CD4-positive, CD25-positive, alpha-beta regulatory T cell (primary cell): ENCODE results near the gene PCK1. TPM values are rescaled to one million over a fixed set of nuclear protein-coding genes. Genes with fewer than 3 reads are reported as not detected.

Source experiments
- ATAC-seq, 2 donors: fragments of 150-1000 bp; cut with Tn5 transposase; one replicate each; pipeline ENCODE4 v1.10.0; 2021; ENCODE audit warnings: low read depth in 2 of 2, moderate number of reproducible peaks in 2 of 2, moderate library complexity in 1 of 2
- DNase-seq, 3 donors: peaks; one replicate each; pipeline versions ENCODE4 v3.0.0 to v3.0.0-alpha.2; 2012 to 2022; ENCODE audit warnings: mixed read lengths in 1 of 3
- H3K27ac ChIP-seq: one replicate; pipeline ENCODE4 v1.7.0; 2013; ENCODE audit warnings: mild to moderate bottlenecking, low read length; ENCODE audit not compliant: insufficient read depth, poor library complexity, severe bottlenecking
- H3K27me3 ChIP-seq: one replicate; pipeline ENCODE4 v1.7.0; 2013; ENCODE audit warnings: low read length; ENCODE audit not compliant: control insufficient read depth, insufficient read depth
- H3K36me3 ChIP-seq: one replicate; pipeline ENCODE4 v1.7.0; 2013; ENCODE audit warnings: mild to moderate bottlenecking, low read length, moderate library complexity; ENCODE audit not compliant: control insufficient read depth, insufficient read depth
- H3K4me1 ChIP-seq: 2 replicates; pipeline ENCODE4 v1.7.0; 2013; ENCODE audit warnings: mild to moderate bottlenecking, low read length; ENCODE audit not compliant: insufficient read depth, control insufficient read depth, poor library complexity, severe bottlenecking
- H3K4me3 ChIP-seq: one replicate; pipeline ENCODE4 v1.7.0; 2013; ENCODE audit warnings: low read depth, mild to moderate bottlenecking, low read length, moderate library complexity
- H3K9me3 ChIP-seq, 2 experiments: 1 replicate in 1 of 2; 2 replicates in 1 of 2; pipeline ENCODE4 v1.7.0; 2013; ENCODE audit warnings: low read length in 2 of 2, mild to moderate bottlenecking in 1 of 2, moderate library complexity in 1 of 2; ENCODE audit not compliant: control insufficient read depth in 2 of 2
- H3K27ac Mint-ChIP-seq, 3 donors: one replicate each; pipeline ENCODE4 v1.8.0; 2020 to 2022; ENCODE audit warnings: mild to moderate bottlenecking in 3 of 3, mixed read lengths in 3 of 3, moderate library complexity in 2 of 3
- H3K27me3 Mint-ChIP-seq: one replicate; pipeline ENCODE4 v1.8.0; 2022; ENCODE audit warnings: mild to moderate bottlenecking, mixed read lengths
- H3K36me3 Mint-ChIP-seq: one replicate; pipeline ENCODE4 v1.8.0; 2020; ENCODE audit warnings: mixed read lengths
- H3K4me1 Mint-ChIP-seq, 4 donors: one replicate each; pipeline ENCODE4 v1.8.0; 2020 to 2022; ENCODE audit warnings: mixed read lengths in 4 of 4, mild to moderate bottlenecking in 1 of 4
- H3K4me3 Mint-ChIP-seq, 4 donors: one replicate each; pipeline ENCODE4 v1.8.0; 2020 to 2022; ENCODE audit warnings: mild to moderate bottlenecking in 4 of 4, mixed read lengths in 4 of 4, moderate library complexity in 3 of 4
- H3K9me3 Mint-ChIP-seq, 7 donors: one replicate each; pipeline ENCODE4 v1.8.0; 2020 to 2022; ENCODE audit warnings: mixed read lengths in 7 of 7, mild to moderate bottlenecking in 3 of 7, moderate library complexity in 2 of 7
- polyA plus RNA-seq, 4 donors: library from polyadenylated mRNA; unstranded; fragments of 300-500 nt; fragmentation: Illumina TruSeq; gene quantifications; one replicate each; pipeline ENCODE4 v1.2.3, GENCODE V29; 2021
- total RNA-seq: library from RNA; stranded (reverse); gene quantifications from one replicate; pipeline ENCODE4 v1.2.3, GENCODE V29; 2022

PCK1 gene
- total and polyA plus RNA-seq, 5 donors from 2014 or later: not detected

DNA sequence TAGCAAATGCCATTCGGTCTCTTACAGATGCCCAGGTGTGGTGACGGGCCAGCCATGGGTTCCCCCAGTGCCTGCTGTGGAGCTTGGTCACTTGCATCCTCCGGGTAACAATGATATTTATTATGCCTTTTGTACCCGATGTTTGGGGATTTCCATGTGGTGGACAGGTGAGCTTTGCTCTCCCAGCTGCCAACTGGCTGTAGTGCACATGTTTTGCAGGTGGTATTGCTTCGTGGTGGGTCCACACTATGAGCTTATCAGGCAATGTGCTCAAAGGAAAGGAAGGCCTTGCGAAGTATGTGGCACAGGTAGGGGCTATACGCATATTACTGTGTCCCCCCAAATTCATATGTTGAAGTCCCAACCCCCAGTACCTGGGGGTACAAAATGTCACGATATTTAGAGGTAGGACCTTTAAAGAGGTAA is 31.7 kb upstream of the PCK1 start:
- H3K36me3 Mint-ChIP-seq: no peaks in the 10 kb centered on the region
- DNase-seq (no peak), ATAC-seq (no peak)
- H3K36me3 ChIP-seq: no peaks in the 10 kb centered on the region
- H3K9me3 Mint-ChIP-seq: peaks cover 0 to 2% (median 0%) of the 10 kb centered on the region in 7 donors
- H3K27ac Mint-ChIP-seq: no peak overlapping the region
- no peaks in the 10 kb centered on the region for H3K4me1 Mint-ChIP-seq
- no peaks in the 10 kb centered on the region for H3K9me3 ChIP-seq
- H3K4me1 ChIP-seq: no peaks in the 10 kb centered on the region
- H3K4me3 Mint-ChIP-seq: no peak overlapping the region
- H3K27me3 Mint-ChIP-seq: peaks cover 6% of the 10 kb centered on the region
- no peak overlapping the region for H3K27ac ChIP-seq
- H3K4me3 ChIP-seq: no peak overlapping the region
- H3K27me3 ChIP-seq: peaks cover 3% of the 10 kb centered on the region

DNA sequence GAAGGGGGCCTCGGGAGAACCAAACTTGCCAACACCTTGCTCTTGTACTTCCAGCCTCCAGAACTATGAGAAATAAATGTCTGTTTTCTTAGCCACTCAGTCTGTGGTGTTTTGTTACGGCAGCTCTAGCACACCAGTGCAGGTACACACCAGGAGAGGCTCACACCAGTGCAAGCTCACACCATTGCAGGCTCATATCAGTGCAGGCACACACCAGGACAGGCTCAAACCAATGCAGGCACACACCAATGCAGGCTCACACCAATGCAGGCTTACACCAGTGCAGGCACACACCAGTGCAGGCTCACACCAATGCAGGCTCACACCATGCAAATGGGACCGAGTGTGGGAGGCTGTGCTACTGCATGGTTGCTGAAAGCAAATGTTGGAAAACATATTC is 31.1 kb upstream of the PCK1 start:
- Histone ChIP-seq H3K27ac (no peak overlapping the region), H3K27me3 (peaks cover 3% of the 10 kb centered on the region), H3K9me3 (no peaks in the 10 kb centered on the region), H3K36me3 (no peaks in the 10 kb centered on the region), H3K4me3 (no peak overlapping the region), H3K4me1 (no peaks in the 10 kb centered on the region)
- Mint-ChIP-seq H3K4me3 (no peak overlapping the region), H3K9me3 (peaks cover 0 to 2% (median 0%) of the 10 kb centered on the region in 7 donors), H3K4me1 (no peaks in the 10 kb centered on the region), H3K27me3 (peaks cover 7% of the 10 kb centered on the region), H3K36me3 (no peaks in the 10 kb centered on the region), H3K27ac (no peak overlapping the region)
- no peak for ATAC-seq
- no peak for DNase-seq

DNA sequence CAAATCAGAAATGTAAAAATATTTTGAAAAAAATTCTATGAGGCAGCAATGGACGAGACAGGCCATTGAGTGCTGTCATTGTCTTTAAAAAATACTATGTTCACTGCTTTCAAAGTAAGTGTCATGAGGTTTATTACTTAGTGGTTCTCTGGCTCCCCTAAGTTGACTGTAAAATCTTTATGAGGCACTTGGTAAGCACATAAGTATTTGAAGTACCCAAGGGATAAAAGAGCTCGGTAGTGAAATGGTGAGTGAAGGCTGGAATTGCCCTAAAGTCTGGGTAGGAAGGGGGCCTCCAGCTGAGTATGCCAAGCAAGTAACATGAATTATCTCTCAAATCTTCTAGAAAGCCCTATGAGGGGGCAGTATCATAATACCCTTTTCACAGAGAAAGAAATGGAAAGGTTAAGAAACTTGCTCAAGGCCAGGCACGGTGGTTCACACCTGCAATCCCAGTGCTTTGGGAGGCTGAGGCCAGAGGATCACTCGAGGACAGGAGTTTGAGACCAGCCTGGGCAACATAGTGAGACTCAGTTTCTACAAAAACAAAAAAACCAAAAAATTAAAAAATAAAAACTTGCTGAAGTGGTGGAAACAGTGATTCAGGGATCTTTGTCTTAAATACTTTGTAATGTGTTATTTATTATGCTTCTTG is 30.5 kb upstream of the PCK1 start:
- H3K9me3 ChIP-seq: no peaks in the 10 kb centered on the region
- H3K4me1 Mint-ChIP-seq: no peaks in the 10 kb centered on the region
- no peak overlapping the region for H3K4me3 Mint-ChIP-seq
- H3K27ac Mint-ChIP-seq: no peak overlapping the region
- H3K36me3 ChIP-seq: no peaks in the 10 kb centered on the region
- DNase-seq (no peak), ATAC-seq (no peak)
- H3K4me3 ChIP-seq: no peak overlapping the region
- H3K9me3 Mint-ChIP-seq: peaks cover 0 to 2% (median 0%) of the 10 kb centered on the region in 7 donors
- H3K27me3 ChIP-seq: peaks cover 3% of the 10 kb centered on the region
- H3K36me3 Mint-ChIP-seq: no peaks in the 10 kb centered on the region
- no peaks in the 10 kb centered on the region for H3K4me1 ChIP-seq
- peaks cover 13% of the 10 kb centered on the region for H3K27me3 Mint-ChIP-seq
- H3K27ac ChIP-seq: no peak overlapping the region

DNA sequence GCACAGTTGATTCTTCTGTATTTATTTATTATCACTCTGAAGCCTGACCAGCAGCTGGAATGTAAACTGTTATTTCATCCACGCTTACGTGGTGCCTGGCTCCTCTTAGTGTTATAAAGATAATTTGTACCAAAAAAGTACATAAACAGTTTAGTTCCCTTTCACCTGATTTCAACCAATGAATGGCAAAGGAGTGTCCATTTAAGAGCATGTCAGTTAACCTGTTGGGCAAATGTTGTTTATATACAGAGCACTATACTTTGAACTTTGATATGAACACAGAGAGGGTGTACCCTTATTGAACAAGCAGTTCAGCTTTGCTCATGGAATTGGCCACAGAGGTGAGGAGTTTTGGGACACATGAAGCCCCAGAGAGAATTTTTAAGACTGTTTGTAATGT is 28.8 kb upstream of the PCK1 start:
- Histone ChIP-seq H3K27me3 (peaks cover 3% of the 10 kb centered on the region), H3K4me1 (no peaks in the 10 kb centered on the region), H3K9me3 (no peaks in the 10 kb centered on the region), H3K4me3 (no peak overlapping the region), H3K27ac (no peak overlapping the region), H3K36me3 (no peaks in the 10 kb centered on the region)
- H3K9me3 Mint-ChIP-seq: peaks cover 0 to 2% (median 0%) of the 10 kb centered on the region in 7 donors
- H3K4me1 Mint-ChIP-seq: no peaks in the 10 kb centered on the region
- H3K4me3 Mint-ChIP-seq: no peak overlapping the region
- no peak overlapping the region for H3K27ac Mint-ChIP-seq
- ATAC-seq (no peak), DNase-seq (no peak)
- no peaks in the 10 kb centered on the region for H3K36me3 Mint-ChIP-seq
- peaks cover 23% of the 10 kb centered on the region for H3K27me3 Mint-ChIP-seq

DNA sequence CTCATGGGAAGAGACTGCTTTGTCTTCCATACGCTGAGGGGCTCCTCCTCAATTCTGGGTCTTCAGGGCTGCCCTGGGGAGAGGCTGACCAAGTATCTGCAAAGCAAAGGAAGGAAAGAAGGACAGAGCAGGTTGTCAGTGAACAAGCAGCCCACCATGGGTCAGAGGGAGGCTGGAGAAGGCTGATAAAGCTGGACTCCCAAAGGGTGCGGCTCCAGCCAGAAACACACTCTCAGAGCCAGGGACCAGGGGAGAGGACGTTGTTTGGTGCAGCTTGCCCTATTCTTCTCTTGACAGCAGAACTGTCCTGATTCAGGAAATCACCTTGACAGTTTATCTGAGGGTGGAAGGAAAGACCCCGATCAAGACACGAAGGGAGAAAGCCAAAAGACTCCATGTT is 25.6 kb upstream of the PCK1 start:
- Histone ChIP-seq H3K36me3 (no peaks in the 10 kb centered on the region), H3K27ac (no peak overlapping the region), H3K9me3 (no peaks in the 10 kb centered on the region), H3K4me1 (no peaks in the 10 kb centered on the region), H3K27me3 (peaks cover 4% of the 10 kb centered on the region), H3K4me3 (no peak overlapping the region)
- Mint-ChIP-seq H3K27me3 (peaks cover 27% of the 10 kb centered on the region), H3K27ac (no peak overlapping the region), H3K36me3 (no peaks in the 10 kb centered on the region), H3K9me3 (peaks cover 0 to 5% (median under 1%) of the 10 kb centered on the region in 7 donors), H3K4me1 (no peaks in the 10 kb centered on the region), H3K4me3 (no peak overlapping the region)
- ATAC-seq: no peak
- no peak for DNase-seq

DNA sequence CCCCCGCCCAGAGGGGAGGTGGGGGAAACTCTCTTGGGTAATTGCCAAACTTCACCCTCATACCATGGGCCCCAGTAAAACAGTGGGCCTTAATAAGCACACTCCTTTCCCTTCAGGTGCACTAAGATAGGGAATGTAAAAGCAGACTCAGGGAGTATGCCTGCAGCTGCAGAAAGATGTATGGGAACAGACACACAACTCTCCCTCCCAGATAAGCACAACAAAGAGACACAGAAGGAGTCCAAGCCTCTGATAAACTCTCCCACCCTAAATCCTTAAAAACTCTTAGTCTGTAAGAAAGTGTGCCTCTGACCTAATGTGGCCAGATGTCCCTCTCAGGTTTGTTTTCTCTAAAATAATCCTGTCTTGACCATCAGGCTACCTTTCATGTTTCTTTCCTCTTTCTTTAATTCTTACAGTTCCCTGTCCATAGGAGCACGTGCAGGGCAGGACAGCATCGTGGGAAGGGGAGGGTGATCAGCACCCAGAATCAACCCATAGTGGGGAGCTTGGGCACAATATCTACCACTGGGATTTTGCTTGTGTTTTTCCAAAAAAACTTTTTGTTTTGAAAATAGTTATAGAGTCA is 24.7 kb upstream of the PCK1 start:
- Histone ChIP-seq H3K27me3 (peaks cover 4% of the 10 kb centered on the region), H3K4me1 (no peaks in the 10 kb centered on the region), H3K27ac (no peak overlapping the region), H3K4me3 (no peak overlapping the region), H3K36me3 (no peaks in the 10 kb centered on the region), H3K9me3 (no peaks in the 10 kb centered on the region)
- Mint-ChIP-seq H3K4me1 (no peaks in the 10 kb centered on the region), H3K36me3 (no peaks in the 10 kb centered on the region), H3K27ac (no peak overlapping the region), H3K4me3 (no peak overlapping the region), H3K27me3 (peaks cover 27% of the 10 kb centered on the region), H3K9me3 (peaks cover 0 to 5% (median 2%) of the 10 kb centered on the region in 7 donors)
- no peak for DNase-seq
- ATAC-seq: no peak

DNA sequence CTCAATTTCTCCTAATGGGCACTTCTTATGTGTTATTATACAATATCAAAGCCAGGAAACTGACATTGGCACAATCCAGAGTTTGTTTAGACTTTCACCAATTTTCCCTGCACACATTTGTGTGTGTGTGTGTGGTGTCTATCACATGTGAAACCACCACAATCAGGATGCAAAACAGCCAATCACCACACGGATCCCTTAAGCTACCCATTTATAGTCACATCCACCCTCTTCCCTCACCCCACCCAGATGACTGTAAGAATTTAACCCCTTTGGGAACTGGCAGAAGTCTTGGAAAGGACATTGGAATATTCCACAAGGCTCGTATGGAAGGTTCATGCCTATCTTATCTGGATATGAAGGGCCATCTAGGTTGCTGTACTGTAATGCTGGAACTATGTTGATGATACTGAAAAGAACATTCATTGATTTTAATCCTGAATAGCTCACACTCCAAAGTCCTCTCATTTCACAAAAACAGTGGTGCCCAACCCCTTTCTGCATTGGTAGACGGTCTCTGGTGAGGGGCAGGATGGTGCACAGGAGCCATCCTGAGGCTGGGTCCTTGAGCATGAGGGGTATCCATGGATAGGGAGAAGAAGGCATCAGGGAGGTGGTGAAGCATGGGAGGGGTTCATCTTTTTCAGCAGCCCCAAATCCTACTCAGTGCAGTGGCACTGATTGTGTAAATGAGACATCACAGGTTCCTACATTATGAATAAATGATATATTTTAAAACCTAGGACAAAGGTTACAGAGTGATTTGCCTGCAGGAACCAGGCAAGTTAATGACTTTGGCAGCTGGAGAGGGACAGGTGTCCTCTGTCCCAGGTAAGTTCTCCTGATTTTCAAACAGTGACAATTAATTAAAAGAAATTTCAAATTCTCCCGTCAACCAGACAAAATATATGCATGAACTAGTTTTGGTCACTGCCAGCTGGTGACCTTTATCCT is 23.9 kb upstream of the PCK1 start:
- Mint-ChIP-seq H3K27me3 (peaks cover 27% of the 10 kb centered on the region), H3K9me3 (peaks cover 0 to 5% (median 2%) of the 10 kb centered on the region in 7 donors), H3K4me1 (no peaks in the 10 kb centered on the region), H3K36me3 (no peaks in the 10 kb centered on the region), H3K27ac (no peak overlapping the region), H3K4me3 (no peak overlapping the region)
- no peak for ATAC-seq
- H3K4me1 ChIP-seq: no peaks in the 10 kb centered on the region
- no peaks in the 10 kb centered on the region for H3K9me3 ChIP-seq
- peaks cover 4% of the 10 kb centered on the region for H3K27me3 ChIP-seq
- no peaks in the 10 kb centered on the region for H3K36me3 ChIP-seq
- no peak overlapping the region for H3K27ac ChIP-seq
- DNase-seq: no peak
- no peak overlapping the region for H3K4me3 ChIP-seq
